HCT116 (cell line): Measurements from ENCODE around the gene ADAMTS5. TPM values are rescaled to one million over a fixed set of nuclear protein-coding genes. Genes with fewer than 3 reads are reported as not detected.

ENCODE experiments used
- ATAC-seq: fragments of 200-7000 bp; cut with Tn5 transposase; 2 replicates; pipeline ENCODE4 v1.9.1; 2020; ENCODE audit warnings: mild to moderate bottlenecking, moderate library complexity
- BruUV-seq: library from RNA; stranded (reverse); fragments of 400-500 nt; replicated peaks from 2 replicates; lab custom pipeline; 2021; lab: Mats Ljungman, UMichigan
- CTCF ChIA-PET: fragments of 300-600 bp; sonication (Branson Sonifier 250); formaldehyde crosslinking; loops from one replicate; lab custom pipeline; 2021; ENCODE audit warnings: antibody characterized with exemption; lab: Charles Lee
- POLR2A ChIA-PET: fragments of 300-600, 350-600 bp; sonication (Branson Sonifier 250); formaldehyde crosslinking; loops from one replicate; lab custom pipeline; 2021; ENCODE audit warnings: antibody characterized with exemption; lab: Charles Lee
- RAD21 ChIA-PET, 2 experiments: fragments of 300-600 bp; sonication (Branson Sonifier 250); formaldehyde crosslinking; loops; one replicate each; lab custom pipeline; 2023; ENCODE audit warnings: low total read pairs in 2 of 2; ENCODE audit not compliant: uncharacterized antibody in 2 of 2, unreplicated experiment in 2 of 2, low non-redundant PET in 1 of 2; lab: Charles Lee
- DNase-seq: peaks from one replicate; pipeline ENCODE4 v3.0.0-alpha.2; 2010; ENCODE audit warnings: low read depth, low spot score
- H2AFZ ChIP-seq: fragments of 200-600 bp; shearing (Covaris generic), sonication (generic); 2 replicates; pipeline ENCODE4 v1.6.1; 2017; ENCODE audit warnings: low read depth, mixed run types, mixed read lengths, antibody characterized with exemption, low read length; ENCODE audit not compliant: poor library complexity, severe bottlenecking
- H3K27ac ChIP-seq: 2 replicates; pipeline ENCODE4 v1.5.1; 2012; ENCODE audit warnings: low read depth, low read length
- H3K27me3 ChIP-seq: fragments of 200-600 bp; sonication (generic); 2 replicates; pipeline ENCODE4 v1.6.1; 2016; ENCODE audit warnings: mixed run types, low read length, mixed read lengths; ENCODE audit not compliant: insufficient read depth
- H3K36me3 ChIP-seq, 2 experiments: fragments of 200-500 bp in 1 of 2; fragments of 200-600 bp in 1 of 2; sonication (Bioruptor generic) in 1 of 2; sonication (generic) in 1 of 2; 2 replicates each; pipeline versions ENCODE4 v1.5.1 to v1.6.1; 2014 to 2016; ENCODE audit warnings: low read length in 2 of 2, inconsistent platforms in 1 of 2, mixed read lengths in 1 of 2, mixed run types in 1 of 2; ENCODE audit not compliant: insufficient read depth in 2 of 2, control insufficient read depth in 1 of 2
- H3K4me1 ChIP-seq, 2 experiments: fragments of 200-600 bp in 1 of 2; sonication (generic) in 1 of 2; 2 replicates each; pipeline versions ENCODE4 v1.5.1 to v1.6.1; 2012 to 2017; ENCODE audit warnings: low read length in 2 of 2, inconsistent platforms in 1 of 2, mild to moderate bottlenecking in 1 of 2, mixed read lengths in 1 of 2, mixed run types in 1 of 2, moderate library complexity in 1 of 2; ENCODE audit not compliant: insufficient read depth in 2 of 2, control insufficient read depth in 1 of 2
- H3K4me2 ChIP-seq: fragments of 200-600 bp; sonication (generic); 2 replicates; pipeline ENCODE4 v1.6.1; 2017; ENCODE audit warnings: mixed run types, low read length, mixed read lengths
- H3K4me3 ChIP-seq, 2 experiments: fragments of 200-600 bp in 1 of 2; sonication (generic) in 1 of 2; replicated peaks in 1 of 2; 2 replicates each; pipeline ENCODE4 v1.5.1; 2011 to 2016; ENCODE audit warnings: low read length in 2 of 2, control low read depth in 1 of 2, low read depth in 1 of 2, mild to moderate bottlenecking in 1 of 2, mixed read lengths in 1 of 2, mixed run types in 1 of 2
- H3K79me2 ChIP-seq: fragments of 200-600 bp; sonication (generic); 2 replicates; pipeline ENCODE4 v1.6.1; 2017; ENCODE audit warnings: mild to moderate bottlenecking, mixed run types, low read length, moderate library complexity, mixed read lengths; ENCODE audit not compliant: insufficient read depth
- H3K9ac ChIP-seq: fragments of 200-600 bp; sonication (generic); 2 replicates; pipeline ENCODE4 v1.6.1; 2016; ENCODE audit warnings: low read length, mixed read lengths
- H3K9me2 ChIP-seq: fragments of 200-600 bp; sonication (generic), shearing (Covaris generic); 2 replicates; pipeline ENCODE4 v1.6.1; 2017; ENCODE audit warnings: mixed run types, mild to moderate bottlenecking, moderate library complexity; ENCODE audit not compliant: insufficient read depth
- H3K9me3 ChIP-seq, 2 experiments: fragments of 200-500 bp in 1 of 2; fragments of 200-600 bp in 1 of 2; sonication (Bioruptor generic) in 1 of 2; sonication (generic) in 1 of 2; 2 replicates each; pipeline ENCODE4 v1.6.1; 2014 to 2017; ENCODE audit warnings: low read length in 2 of 2, mixed read lengths in 2 of 2, inconsistent platforms in 1 of 2, low read depth in 1 of 2, mild to moderate bottlenecking in 1 of 2, mixed run types in 1 of 2, moderate library complexity in 1 of 2; ENCODE audit not compliant: control insufficient read depth in 1 of 2, insufficient read depth in 1 of 2
- H4K20me1 ChIP-seq: fragments of 200-600 bp; sonication (generic), shearing (Covaris generic); 2 replicates; pipeline ENCODE4 v1.6.1; 2017; ENCODE audit warnings: mixed run types, mild to moderate bottlenecking, moderate library complexity; ENCODE audit not compliant: insufficient read depth
- ATF3 ChIP-seq: IDR thresholded peaks from 2 replicates; pipeline ENCODE4 v1.6.1; 2012
- CBX3 ChIP-seq: IDR thresholded peaks from 2 replicates; pipeline ENCODE4 v1.6.1; 2012; ENCODE audit warnings: low read depth
- CEBPB ChIP-seq: IDR thresholded peaks from 2 replicates; pipeline ENCODE4 v1.6.1; 2012; ENCODE audit warnings: low read depth
- ELF1 ChIP-seq: IDR thresholded peaks from 2 replicates; pipeline ENCODE4 v1.6.1; 2012; ENCODE audit warnings: low read depth, borderline replicate concordance
- EZH2 ChIP-seq: fragments of 200-600 bp; sonication (generic); IDR thresholded peaks from 2 replicates; pipeline ENCODE4 v1.6.1; 2017; ENCODE audit warnings: antibody characterized with exemption, mixed run types
- MAX ChIP-seq: IDR thresholded peaks from 2 replicates; pipeline ENCODE4 v1.6.1; 2012
- POLR2AphosphoS5 ChIP-seq: IDR thresholded peaks from 2 replicates; pipeline ENCODE4 v1.6.1; 2011; ENCODE audit warnings: mild to moderate bottlenecking, low read depth, low read length, moderate library complexity
- RAD21 ChIP-seq: IDR thresholded peaks from 2 replicates; pipeline ENCODE4 v1.6.1; 2012; ENCODE audit warnings: low read depth, mild to moderate bottlenecking
- SIN3A ChIP-seq: IDR thresholded peaks from 2 replicates; pipeline ENCODE4 v1.6.1; 2012; ENCODE audit warnings: low read depth
- SP1 ChIP-seq: IDR thresholded peaks from 2 replicates; pipeline ENCODE4 v1.6.1; 2012; ENCODE audit warnings: low read depth
- SRF ChIP-seq: IDR thresholded peaks from 2 replicates; pipeline ENCODE4 v1.6.1; 2012; ENCODE audit warnings: low read depth
- TCF7L2 ChIP-seq: IDR thresholded peaks from 2 replicates; pipeline ENCODE4 v1.7.0; 2011; ENCODE audit warnings: borderline replicate concordance, inconsistent platforms; ENCODE audit not compliant: insufficient read depth, insufficient read length; ENCODE audit errors: extremely low read depth
- ZNF274 ChIP-seq: fragments of 200-500 bp; sonication (Bioruptor generic); IDR thresholded peaks from 2 replicates; pipeline ENCODE4 v1.6.1; 2014; ENCODE audit warnings: mild to moderate bottlenecking, low read depth, low read length, inconsistent platforms
- intact Hi-C: fragments of 100-400 bp; cut with micrococcal nuclease; formaldehyde crosslinking; loops from 2 replicates; pipeline ENCODE4 v1.10.0; 2022
- total RNA-seq: library from RNA; stranded (reverse); gene quantifications from one replicate; pipeline ENCODE4 v1.2.1, GENCODE V29; 2021; ENCODE audit not compliant: unreplicated experiment

The ADAMTS5 gene
- total RNA-seq, 1 experiment from 2014 or later: 0.02 TPM

DNA sequence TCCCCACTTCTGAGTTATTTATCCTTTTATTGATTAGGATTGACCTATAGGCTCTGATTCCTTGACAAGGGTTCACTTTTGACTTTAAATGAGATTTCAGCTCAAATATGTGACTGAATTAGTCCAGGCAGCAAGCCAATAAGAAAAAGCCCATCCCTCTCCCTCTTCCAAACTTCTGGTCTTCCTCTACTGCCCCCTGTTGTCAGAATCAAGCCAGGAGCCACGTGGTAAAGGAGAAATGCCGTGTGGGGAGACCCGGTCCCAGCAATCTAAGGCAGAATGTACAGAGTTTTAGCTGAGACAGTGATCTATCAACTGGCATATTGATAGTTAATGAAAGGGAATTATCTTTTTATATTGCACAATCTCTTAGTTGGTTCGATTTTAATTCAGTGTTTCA, 5.2 kb downstream of the ADAMTS5 start:
- no peak for ATAC-seq
- POLR2A ChIA-PET: no interaction called here

GRCh38 chr21:26958788-26959187, 8.1 kb downstream of the ADAMTS5 start:
- Histone ChIP-seq H3K4me1 (no peaks in the 10 kb centered on the region), H3K9me3 (peaks cover 25 to 41% of the 10 kb centered on the region in 2 experiments; a peak in 2 of 4 replicates), H3K79me2 (no peaks in the 10 kb centered on the region), H3K27me3 (no peaks in the 10 kb centered on the region), H3K27ac (no peak overlapping the region), H4K20me1 (no peaks in the 10 kb centered on the region), H3K9me2 (no peaks in the 10 kb centered on the region), H3K36me3 (no peaks in the 10 kb centered on the region), H2AFZ (no peak overlapping the region), H3K4me3 (no peak overlapping the region), H3K4me2 (no peak overlapping the region), H3K9ac (no peak overlapping the region)
- TF ChIP-seq SIN3A (no peak), SRF (no peak), MAX (no peak), SP1 (no peak), RAD21 (no peak), EZH2 (no peak), CEBPB (no peak)
- intact Hi-C loops: no loop called here
- DNase-seq (no peak), ATAC-seq (no peak)
- ChIA-PET CTCF (no interaction called here), POLR2A (no interaction called here), RAD21 (no interaction called here)
- no TSS peak for BruUV-seq

More for the DNA sequence above, 5.2 kb downstream of the ADAMTS5 start:
- no peaks in the 10 kb centered on the region for H3K79me2 ChIP-seq
- intact Hi-C loops: no loop called here
- ChIA-PET RAD21 (no interaction called here), CTCF (no interaction called here)
- no peaks in the 10 kb centered on the region for H3K27me3 ChIP-seq
- no peaks in the 10 kb centered on the region for H3K36me3 ChIP-seq
- no peak overlapping the region for H2AFZ ChIP-seq
- H3K4me1 ChIP-seq: no peaks in the 10 kb centered on the region
- no peak for DNase-seq
- H3K27ac ChIP-seq: no peak overlapping the region
- no peaks in the 10 kb centered on the region for H3K9me2 ChIP-seq
- no peak overlapping the region for H3K4me2 ChIP-seq
- TF ChIP-seq SP1: no peak
- TF ChIP-seq ATF3: no peak
- TF ChIP-seq POLR2AphosphoS5: no peak
- no peak for TF ChIP-seq ELF1
- no peak for TF ChIP-seq ZNF274
- no peak for TF ChIP-seq TCF7L2
- TF ChIP-seq CBX3: no peak
- TF ChIP-seq CEBPB: no peak
- H3K4me3 ChIP-seq: no peak overlapping the region
- H3K9me3 ChIP-seq: peaks cover 25 to 43% of the 10 kb centered on the region in 2 experiments; a peak in 2 of 4 replicates
- H4K20me1 ChIP-seq: no peaks in the 10 kb centered on the region
- no TSS peak for BruUV-seq
- H3K9ac ChIP-seq: no peak overlapping the region
